Neural cell (in vitro differentiated cells): ENCODE results near the gene EXOC1L. TPM values are rescaled to one million over a fixed set of nuclear protein-coding genes. Genes with fewer than 3 reads are reported as not detected.

ENCODE experiments used
- H2AFZ ChIP-seq: fragments of 200-600, 300-800 bp; sonication (generic), shearing (Covaris generic); 2 replicates; pipeline ENCODE4 v1.6.0; 2014; ENCODE audit warnings: low read depth, mild to moderate bottlenecking, antibody characterized with exemption, low read length, moderate library complexity
- H3F3A ChIP-seq: fragments of 200-600 bp; shearing (Covaris generic); 2 replicates; pipeline ENCODE4 v1.6.1; 2016; ENCODE audit warnings: mild to moderate bottlenecking, moderate library complexity, mixed read lengths, antibody characterized with exemption, low read length; ENCODE audit not compliant: insufficient read depth, poor library complexity, severe bottlenecking
- H3K27ac ChIP-seq: fragments of 200-600, 300-800 bp; sonication (generic), shearing (Covaris generic); 2 replicates; pipeline ENCODE4 v1.5.1; 2014; ENCODE audit warnings: mild to moderate bottlenecking, low read length, moderate library complexity
- H3K27me3 ChIP-seq: fragments of 300-800, 200-600 bp; sonication (generic), shearing (Covaris generic); 2 replicates; pipeline ENCODE4 v1.6.0; 2014; ENCODE audit warnings: mild to moderate bottlenecking, low read depth, low read length, moderate library complexity; ENCODE audit not compliant: insufficient read depth
- H3K36me3 ChIP-seq: fragments of 300-800, 200-600 bp; sonication (generic), shearing (Covaris generic); 2 replicates; pipeline ENCODE4 v1.5.1; 2014; ENCODE audit warnings: mild to moderate bottlenecking, antibody characterized with exemption, low read length, moderate library complexity; ENCODE audit not compliant: insufficient read depth
- H3K4me2 ChIP-seq: fragments of 300-800, 200-600 bp; sonication (generic), shearing (Covaris generic); 2 replicates; pipeline ENCODE4 v1.6.0; 2014; ENCODE audit warnings: mild to moderate bottlenecking, low read length
- H3K4me3 ChIP-seq: fragments of 300-800, 200-600 bp; sonication (generic), shearing (Covaris generic); 2 replicates; pipeline ENCODE4 v1.5.1; 2014; ENCODE audit warnings: mild to moderate bottlenecking, low read length, moderate library complexity
- H3K79me2 ChIP-seq: fragments of 200-600 bp; shearing (Covaris generic); replicated peaks from 2 replicates; pipeline ENCODE4 v1.6.0; 2014; ENCODE audit warnings: mild to moderate bottlenecking, low read length, moderate library complexity; ENCODE audit not compliant: insufficient read depth
- H3K9ac ChIP-seq: fragments of 300-800, 200-600 bp; sonication (generic), shearing (Covaris generic); 2 replicates; pipeline ENCODE4 v1.6.1; 2016; ENCODE audit warnings: mild to moderate bottlenecking, low read length, mixed read lengths
- H3K9me2 ChIP-seq: fragments of 200-600 bp; shearing (Covaris generic); 2 replicates; pipeline ENCODE4 v1.6.1; 2016; ENCODE audit warnings: mild to moderate bottlenecking, low read length, mixed read lengths; ENCODE audit not compliant: insufficient read depth
- H3K9me3 ChIP-seq: fragments of 200-600, 300-800 bp; sonication (generic), shearing (Covaris generic); 2 replicates; pipeline ENCODE4 v1.6.1; 2016; ENCODE audit warnings: mild to moderate bottlenecking, mixed run types, low read length, moderate library complexity, mixed read lengths
- H4K20me1 ChIP-seq: fragments of 200-600 bp; shearing (Covaris generic); 2 replicates; pipeline ENCODE4 v1.6.1; 2016; ENCODE audit warnings: mild to moderate bottlenecking, mixed run types; ENCODE audit not compliant: insufficient read depth
- EP300 ChIP-seq: fragments of 450-650 bp; conservative IDR thresholded peaks from 2 replicates; pipeline ENCODE4 v1.6.1; 2014; ENCODE audit warnings: antibody characterized with exemption, mild to moderate bottlenecking, moderate library complexity; ENCODE audit not compliant: poor library complexity, severe bottlenecking
- EZH2 ChIP-seq: fragments of 200-600, 300-800 bp; shearing (Covaris generic), sonication (generic); IDR thresholded peaks from 2 replicates; pipeline ENCODE4 v1.6.1; 2014; ENCODE audit warnings: antibody characterized with exemption, low read length, borderline replicate concordance, mild to moderate bottlenecking; ENCODE audit not compliant: insufficient read depth, poor library complexity, severe bottlenecking
- MXI1 ChIP-seq: fragments of 450-650 bp; conservative IDR thresholded peaks from 2 replicates; pipeline ENCODE4 v1.6.1; 2014; ENCODE audit warnings: antibody characterized with exemption, mild to moderate bottlenecking; ENCODE audit not compliant: poor library complexity, severe bottlenecking
- POLR2AphosphoS5 ChIP-seq: IDR thresholded peaks from 2 replicates; pipeline ENCODE4 v1.6.1; 2012
- RAD21 ChIP-seq: fragments of 450-650 bp; conservative IDR thresholded peaks from 2 replicates; pipeline ENCODE4 v1.6.1; 2014; ENCODE audit warnings: antibody characterized with exemption, mild to moderate bottlenecking, moderate library complexity
- SMC3 ChIP-seq: fragments of 450-650 bp; conservative IDR thresholded peaks from 2 replicates; pipeline ENCODE4 v1.6.1; 2014; ENCODE audit warnings: antibody characterized with exemption, mild to moderate bottlenecking, moderate library complexity; ENCODE audit not compliant: poor library complexity
- TAF1 ChIP-seq: IDR thresholded peaks from 2 replicates; pipeline ENCODE4 v1.6.1; 2012; ENCODE audit warnings: low read depth
- polyA plus RNA-seq: library from polyadenylated mRNA; depleted of rRNA; stranded (reverse); fragments of >200 nt; gene quantifications from 2 replicates; pipeline ENCODE4 v1.2.3, GENCODE V29; 2014
- TF ChIP-seq, protein P1 (sequence below): IDR thresholded peaks from 2 replicates; pipeline ENCODE4 v1.6.1; 2012; ENCODE audit warnings: borderline replicate concordance
- TF ChIP-seq, protein P2 (sequence below): fragments of 450-650 bp; IDR thresholded peaks from 2 replicates; pipeline ENCODE4 v1.5.1; 2014; ENCODE audit warnings: antibody characterized with exemption, mild to moderate bottlenecking, moderate library complexity; ENCODE audit not compliant: poor library complexity, severe bottlenecking

EXOC1L gene
- polyA plus RNA-seq, 1 donor from 2014 or later: not detected

- Histone ChIP-seq H2AFZ (no peak overlapping the region), H3K9ac (no peak overlapping the region), H3F3A (no peaks in the 10 kb centered on the region), H3K4me2 (no peak overlapping the region), H3K4me3 (no peak overlapping the region), H4K20me1 (no peaks in the 10 kb centered on the region), H3K9me3 (no peaks in the 10 kb centered on the region), H3K9me2 (no peaks in the 10 kb centered on the region), H3K79me2 (peaks cover 3% of the 10 kb centered on the region), H3K27ac (no peak overlapping the region), H3K27me3 (no peaks in the 10 kb centered on the region), H3K36me3 (no peaks in the 10 kb centered on the region)
- TF ChIP-seq MXI1 (no peak), RAD21 (no peak), EP300 (no peak), TAF1 (no peak), EZH2 (no peak), SMC3 (no peak), POLR2AphosphoS5 (no peak)
- TF ChIP-seq, protein P1, sequence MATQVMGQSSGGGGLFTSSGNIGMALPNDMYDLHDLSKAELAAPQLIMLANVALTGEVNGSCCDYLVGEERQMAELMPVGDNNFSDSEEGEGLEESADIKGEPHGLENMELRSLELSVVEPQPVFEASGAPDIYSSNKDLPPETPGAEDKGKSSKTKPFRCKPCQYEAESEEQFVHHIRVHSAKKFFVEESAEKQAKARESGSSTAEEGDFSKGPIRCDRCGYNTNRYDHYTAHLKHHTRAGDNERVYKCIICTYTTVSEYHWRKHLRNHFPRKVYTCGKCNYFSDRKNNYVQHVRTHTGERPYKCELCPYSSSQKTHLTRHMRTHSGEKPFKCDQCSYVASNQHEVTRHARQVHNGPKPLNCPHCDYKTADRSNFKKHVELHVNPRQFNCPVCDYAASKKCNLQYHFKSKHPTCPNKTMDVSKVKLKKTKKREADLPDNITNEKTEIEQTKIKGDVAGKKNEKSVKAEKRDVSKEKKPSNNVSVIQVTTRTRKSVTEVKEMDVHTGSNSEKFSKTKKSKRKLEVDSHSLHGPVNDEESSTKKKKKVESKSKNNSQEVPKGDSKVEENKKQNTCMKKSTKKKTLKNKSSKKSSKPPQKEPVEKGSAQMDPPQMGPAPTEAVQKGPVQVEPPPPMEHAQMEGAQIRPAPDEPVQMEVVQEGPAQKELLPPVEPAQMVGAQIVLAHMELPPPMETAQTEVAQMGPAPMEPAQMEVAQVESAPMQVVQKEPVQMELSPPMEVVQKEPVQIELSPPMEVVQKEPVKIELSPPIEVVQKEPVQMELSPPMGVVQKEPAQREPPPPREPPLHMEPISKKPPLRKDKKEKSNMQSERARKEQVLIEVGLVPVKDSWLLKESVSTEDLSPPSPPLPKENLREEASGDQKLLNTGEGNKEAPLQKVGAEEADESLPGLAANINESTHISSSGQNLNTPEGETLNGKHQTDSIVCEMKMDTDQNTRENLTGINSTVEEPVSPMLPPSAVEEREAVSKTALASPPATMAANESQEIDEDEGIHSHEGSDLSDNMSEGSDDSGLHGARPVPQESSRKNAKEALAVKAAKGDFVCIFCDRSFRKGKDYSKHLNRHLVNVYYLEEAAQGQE: no peak
- TF ChIP-seq, protein P2, sequence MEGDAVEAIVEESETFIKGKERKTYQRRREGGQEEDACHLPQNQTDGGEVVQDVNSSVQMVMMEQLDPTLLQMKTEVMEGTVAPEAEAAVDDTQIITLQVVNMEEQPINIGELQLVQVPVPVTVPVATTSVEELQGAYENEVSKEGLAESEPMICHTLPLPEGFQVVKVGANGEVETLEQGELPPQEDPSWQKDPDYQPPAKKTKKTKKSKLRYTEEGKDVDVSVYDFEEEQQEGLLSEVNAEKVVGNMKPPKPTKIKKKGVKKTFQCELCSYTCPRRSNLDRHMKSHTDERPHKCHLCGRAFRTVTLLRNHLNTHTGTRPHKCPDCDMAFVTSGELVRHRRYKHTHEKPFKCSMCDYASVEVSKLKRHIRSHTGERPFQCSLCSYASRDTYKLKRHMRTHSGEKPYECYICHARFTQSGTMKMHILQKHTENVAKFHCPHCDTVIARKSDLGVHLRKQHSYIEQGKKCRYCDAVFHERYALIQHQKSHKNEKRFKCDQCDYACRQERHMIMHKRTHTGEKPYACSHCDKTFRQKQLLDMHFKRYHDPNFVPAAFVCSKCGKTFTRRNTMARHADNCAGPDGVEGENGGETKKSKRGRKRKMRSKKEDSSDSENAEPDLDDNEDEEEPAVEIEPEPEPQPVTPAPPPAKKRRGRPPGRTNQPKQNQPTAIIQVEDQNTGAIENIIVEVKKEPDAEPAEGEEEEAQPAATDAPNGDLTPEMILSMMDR: no peak
Measured at GRCh38 chr4:55849724-55850123, 30.1 kb downstream of the EXOC1L start.

DNA sequence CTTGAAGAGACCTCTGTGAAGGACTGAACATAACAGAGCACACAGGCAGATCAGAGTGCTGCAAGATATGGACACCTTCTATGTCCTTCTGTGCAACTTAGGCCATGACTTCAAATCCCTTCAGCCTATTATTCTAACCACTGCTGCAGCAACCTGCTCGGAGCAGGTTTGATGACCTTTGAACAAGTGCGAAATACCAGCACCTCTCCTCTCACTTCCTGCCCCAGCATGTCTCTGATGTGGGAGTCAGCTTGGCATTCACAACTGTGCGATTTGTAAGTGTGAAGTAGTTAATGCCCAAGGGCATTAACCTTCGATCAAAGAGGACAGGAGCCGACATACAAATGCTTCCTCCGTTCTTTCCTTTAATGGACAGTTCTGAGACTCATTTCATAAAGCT is 32.3 kb downstream of the EXOC1L start:
- H3K36me3 ChIP-seq: no peaks in the 10 kb centered on the region
- no peak overlapping the region for H2AFZ ChIP-seq
- no peak overlapping the region for H3K9ac ChIP-seq
- peaks cover 14% of the 10 kb centered on the region for H3K79me2 ChIP-seq
- no peaks in the 10 kb centered on the region for H3K9me2 ChIP-seq
- TF ChIP-seq, protein P1: no peak
- TF ChIP-seq, protein P2: no peak
- no peak for TF ChIP-seq TAF1
- no peak for TF ChIP-seq RAD21
- no peak for TF ChIP-seq SMC3
- no peak overlapping the region for H3K27ac ChIP-seq
- H3F3A ChIP-seq: no peaks in the 10 kb centered on the region
- no peak overlapping the region for H3K4me3 ChIP-seq
- no peaks in the 10 kb centered on the region for H4K20me1 ChIP-seq
- no peaks in the 10 kb centered on the region for H3K27me3 ChIP-seq
- H3K4me2 ChIP-seq: no peak overlapping the region
- no peaks in the 10 kb centered on the region for H3K9me3 ChIP-seq
